Esophagus muscularis mucosa (tissue), 4 donors: ENCODE data around the gene USP49.

Source experiments
- CTCF ChIP-seq, 3 experiments: fragments of 200-600 bp in 2 of 3; fragments of 450-650 bp in 1 of 3; sonication (generic) in 2 of 3; IDR thresholded peaks; one replicate each; pipeline ENCODE4 v1.5.1; 2017 to 2019; ENCODE audit warnings: antibody characterized with exemption in 3 of 3, mild to moderate bottlenecking in 2 of 3, moderate library complexity in 1 of 3
- EP300 ChIP-seq: sonication (generic); formaldehyde crosslinking; IDR thresholded peaks from one replicate; pipeline ENCODE4 v1.6.1; 2017; ENCODE audit warnings: antibody characterized with exemption
- POLR2A ChIP-seq: fragments of 450-650 bp; IDR thresholded peaks from one replicate; pipeline ENCODE4 v1.6.1; 2017; ENCODE audit warnings: antibody characterized with exemption, moderate library complexity, mild to moderate bottlenecking, low read depth

GRCh38 chr6:41850861-41851260 lies 44.3 kb downstream of the USP49 start:
- TF ChIP-seq EP300 (no peak), POLR2A (no peak), CTCF (IDR thresholded peaks at IDR 0.05) (no peak)
